ENCODE results near the gene SSH2. TPM values are rescaled to one million over a fixed set of nuclear protein-coding genes. Genes with fewer than 3 reads are reported as not detected.

SSH2 gene
- total and polyA plus RNA-seq, 2 donors from 2014 or later: 19.7 to 62.5 TPM

DNA sequence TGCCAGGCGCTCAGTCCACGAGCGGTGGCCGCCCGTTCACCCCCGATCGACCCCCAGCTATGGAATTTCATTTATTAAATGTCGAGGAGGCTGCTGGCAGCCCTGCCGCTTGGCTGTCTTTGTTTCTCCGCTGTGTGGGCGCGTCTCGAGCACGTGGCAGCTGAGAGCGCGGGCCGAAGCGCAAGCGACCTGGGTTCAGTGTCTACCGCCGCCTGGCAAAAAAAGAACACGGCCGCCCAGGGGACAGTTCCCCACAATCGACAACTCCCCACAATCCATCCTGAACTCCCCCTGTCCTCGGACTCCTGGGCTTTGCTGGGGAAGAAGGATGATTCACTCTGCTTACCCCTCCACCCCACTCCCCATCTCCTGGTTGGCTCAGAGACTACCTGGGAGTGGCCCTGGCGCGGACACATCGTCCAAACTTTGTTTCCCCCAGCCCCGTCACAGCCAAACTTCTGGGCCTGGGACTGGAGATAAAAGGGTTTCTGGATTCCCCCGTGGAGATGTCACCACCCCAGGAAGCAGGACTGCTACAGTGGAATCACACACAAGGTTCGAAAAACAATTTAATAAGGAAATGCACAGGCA lies 338.8 kb downstream of the SSH2 start:
- intact Hi-C loops (cut with DNase I): no loop called here
- no peaks in the 10 kb centered on the region for H3K36me3 ChIP-seq (ENCODE audit: control insufficient read depth in 2 of 3, insufficient read depth in 3 of 3, low read length in 3 of 3)
- no peaks in the 10 kb centered on the region for H3K9me3 ChIP-seq (ENCODE audit: control insufficient read depth in 2 of 3, insufficient read depth in 1 of 3, low read length in 3 of 3)
- H3K4me1 ChIP-seq (ENCODE audit: control insufficient read depth in 2 of 3, insufficient read depth in 2 of 3, low read depth in 1 of 3, low read length in 3 of 3): peaks cover 0 to 53% (median 27%) of the 10 kb centered on the region in 3 donors
- no peaks in the 10 kb centered on the region for H3K27me3 ChIP-seq (ENCODE audit: control insufficient read depth, insufficient read depth, low read length)
- H3K9ac ChIP-seq (ENCODE audit: low read length in 3 of 3): no peak overlapping the region
- peak overlapping the region in 1 of 2 donors; percentile 53 for H3K27ac ChIP-seq (ENCODE audit: low read depth in 2 of 2, low read length in 2 of 2)
- FAIRE-seq (no peak), DNase-seq (peak in 3 of 5 donors; percentile 61 to 87 (median 69))
- TF ChIP-seq, protein P1, sequence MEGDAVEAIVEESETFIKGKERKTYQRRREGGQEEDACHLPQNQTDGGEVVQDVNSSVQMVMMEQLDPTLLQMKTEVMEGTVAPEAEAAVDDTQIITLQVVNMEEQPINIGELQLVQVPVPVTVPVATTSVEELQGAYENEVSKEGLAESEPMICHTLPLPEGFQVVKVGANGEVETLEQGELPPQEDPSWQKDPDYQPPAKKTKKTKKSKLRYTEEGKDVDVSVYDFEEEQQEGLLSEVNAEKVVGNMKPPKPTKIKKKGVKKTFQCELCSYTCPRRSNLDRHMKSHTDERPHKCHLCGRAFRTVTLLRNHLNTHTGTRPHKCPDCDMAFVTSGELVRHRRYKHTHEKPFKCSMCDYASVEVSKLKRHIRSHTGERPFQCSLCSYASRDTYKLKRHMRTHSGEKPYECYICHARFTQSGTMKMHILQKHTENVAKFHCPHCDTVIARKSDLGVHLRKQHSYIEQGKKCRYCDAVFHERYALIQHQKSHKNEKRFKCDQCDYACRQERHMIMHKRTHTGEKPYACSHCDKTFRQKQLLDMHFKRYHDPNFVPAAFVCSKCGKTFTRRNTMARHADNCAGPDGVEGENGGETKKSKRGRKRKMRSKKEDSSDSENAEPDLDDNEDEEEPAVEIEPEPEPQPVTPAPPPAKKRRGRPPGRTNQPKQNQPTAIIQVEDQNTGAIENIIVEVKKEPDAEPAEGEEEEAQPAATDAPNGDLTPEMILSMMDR (IDR thresholded peaks at IDR 0.05; ENCODE audit: borderline replicate concordance, extremely low read depth, insufficient read depth): no peak
- peak overlapping the region; percentile 9 to 57 (median 41) for H3K4me3 ChIP-seq (ENCODE audit: low read length in 3 of 3)

DNA sequence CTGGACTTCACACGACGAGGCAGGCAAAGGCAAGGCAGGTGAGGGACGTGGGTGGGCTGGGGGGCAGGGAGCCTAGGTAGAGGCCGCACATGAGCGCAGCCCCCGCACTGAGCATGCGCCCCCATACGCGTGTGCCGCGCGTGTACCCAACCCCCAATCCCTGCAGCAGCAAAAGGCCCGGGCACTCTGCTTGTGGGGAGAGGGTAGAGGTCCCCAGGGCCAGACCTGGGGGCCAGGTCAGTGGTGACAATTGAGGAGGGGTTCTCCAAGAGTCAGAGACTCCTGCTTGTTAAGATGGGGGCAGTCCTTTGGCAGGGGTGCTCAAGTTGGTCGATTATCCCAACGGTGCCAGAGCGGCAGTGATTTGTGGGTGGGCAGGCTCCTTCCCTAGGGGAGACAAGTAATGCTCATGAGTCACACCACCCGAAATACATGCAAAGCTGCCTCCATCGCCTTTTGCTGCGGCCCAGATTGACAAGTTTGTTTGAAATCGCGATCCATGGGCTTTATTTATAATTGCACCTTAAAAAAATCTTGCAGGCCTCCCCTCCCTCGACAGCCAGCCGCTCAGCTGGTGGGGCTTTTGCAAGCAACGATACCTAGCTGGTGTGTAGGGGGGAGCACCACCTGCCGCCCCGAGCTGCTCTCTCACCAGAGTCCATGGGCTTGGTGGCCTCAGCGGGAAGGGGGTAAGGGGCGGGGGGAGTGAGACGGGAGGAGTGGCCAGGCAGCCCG lies 339.4 kb downstream of the SSH2 start:
- no peaks in the 10 kb centered on the region for H3K36me3 ChIP-seq (ENCODE audit: control insufficient read depth in 2 of 3, insufficient read depth in 3 of 3, low read length in 3 of 3)
- peak in 1 of 5 donors; percentile 81 for DNase-seq
- no peaks in the 10 kb centered on the region for H3K27me3 ChIP-seq (ENCODE audit: control insufficient read depth, insufficient read depth, low read length)
- intact Hi-C loops (cut with DNase I): no loop called here
- no peaks in the 10 kb centered on the region for H3K9me3 ChIP-seq (ENCODE audit: control insufficient read depth in 2 of 3, insufficient read depth in 1 of 3, low read length in 3 of 3)
- H3K4me3 ChIP-seq (ENCODE audit: low read length in 3 of 3): peak overlapping the region in 1 of 3 donors; percentile 76
- H3K9ac ChIP-seq (ENCODE audit: low read length in 3 of 3): peak overlapping the region in 1 of 3 donors; percentile 4
- TF ChIP-seq, protein P1 (IDR thresholded peaks at IDR 0.05; ENCODE audit: borderline replicate concordance, extremely low read depth, insufficient read depth): no peak
- H3K4me1 ChIP-seq (ENCODE audit: control insufficient read depth in 2 of 3, insufficient read depth in 2 of 3, low read depth in 1 of 3, low read length in 3 of 3): peaks cover 0 to 53% (median 27%) of the 10 kb centered on the region in 3 donors
- peak overlapping the region; percentile 51 to 53 for H3K27ac ChIP-seq (ENCODE audit: low read depth in 2 of 2, low read length in 2 of 2)
- FAIRE-seq: no peak

DNA sequence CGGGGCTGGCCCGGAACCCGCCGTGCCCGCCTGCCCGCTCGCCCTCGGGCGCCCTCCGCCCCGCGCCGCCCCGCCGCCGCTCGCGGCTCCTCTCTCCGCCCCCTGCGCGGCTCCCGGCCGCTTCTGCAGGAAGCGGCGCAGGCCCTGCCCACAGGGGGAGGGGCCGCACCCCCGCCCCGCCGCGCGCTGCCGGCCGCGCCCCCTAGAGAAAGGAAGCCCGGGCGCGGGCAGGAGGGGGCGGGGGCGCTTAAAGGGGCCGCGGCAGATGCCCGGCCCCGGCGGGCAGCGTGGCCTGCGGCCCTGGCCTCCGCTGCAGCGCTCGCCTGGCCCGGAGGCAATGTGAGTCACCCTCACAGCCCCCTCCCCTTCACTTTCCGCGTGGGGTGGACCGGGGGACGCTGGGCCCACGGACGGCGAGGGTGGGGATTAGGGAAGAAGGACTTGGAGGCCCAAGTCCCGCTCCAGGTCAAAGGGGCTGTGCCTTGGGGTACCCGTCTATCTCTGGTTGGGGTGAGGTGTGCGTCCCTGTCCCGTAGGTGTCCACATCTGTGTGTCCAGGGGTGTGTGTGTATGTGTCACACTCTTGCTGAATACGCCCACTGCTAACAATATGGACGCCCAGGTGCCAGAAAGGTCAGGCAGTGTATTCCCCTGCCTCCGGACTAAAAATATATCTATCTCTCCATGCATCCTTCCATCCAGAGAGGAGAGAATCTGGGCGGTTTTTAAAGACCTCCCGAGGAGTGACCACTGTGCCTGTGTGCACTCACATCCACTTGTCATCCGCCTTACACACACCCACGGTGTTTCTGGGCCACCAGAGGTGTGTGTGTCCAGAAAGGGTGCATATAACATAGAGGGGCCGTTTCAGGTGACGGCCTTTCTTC lies 340.3 kb downstream of the SSH2 start, which contains the start of gene GIT1:
TSS of gene GIT1 (minus strand) at position 125 of the 887 bp plus-strand sequence. CDS start 270 bp downstream, outside the sequence.
- H3K27me3 ChIP-seq (ENCODE audit: control insufficient read depth, insufficient read depth, low read length): no peaks in the 10 kb centered on the region
- TF ChIP-seq, protein P1 (IDR thresholded peaks at IDR 0.05; ENCODE audit: borderline replicate concordance, extremely low read depth, insufficient read depth): peak; percentile 20
- peak within 1 kb of the TSS; percentile 49 to 79 (median 73) for H3K4me3 ChIP-seq (ENCODE audit: low read length in 3 of 3)
- intact Hi-C loops (cut with DNase I): no loop called here
- DNase-seq (peak; percentile 85 to 96 (median 92)), FAIRE-seq (no peak)
- H3K4me1 ChIP-seq (ENCODE audit: control insufficient read depth in 2 of 3, insufficient read depth in 2 of 3, low read depth in 1 of 3, low read length in 3 of 3): peaks cover 0 to 57% (median 27%) of the 10 kb centered on the region in 3 donors
- H3K36me3 ChIP-seq (ENCODE audit: control insufficient read depth in 2 of 3, insufficient read depth in 3 of 3, low read length in 3 of 3): no peaks in the 10 kb centered on the region
- H3K9me3 ChIP-seq (ENCODE audit: control insufficient read depth in 2 of 3, insufficient read depth in 1 of 3, low read length in 3 of 3): no peaks in the 10 kb centered on the region
- peak within 1 kb of the TSS; percentile 67 to 74 for H3K27ac ChIP-seq (ENCODE audit: low read depth in 2 of 2, low read length in 2 of 2)
- peak within 1 kb of the TSS; percentile 35 to 69 (median 41) for H3K9ac ChIP-seq (ENCODE audit: low read length in 3 of 3)

Measured in kidney (tissue), 14 donors.